Measurements from ENCODE around the gene BRPF3. TPM values are rescaled to one million over a fixed set of nuclear protein-coding genes. Genes with fewer than 3 reads are reported as not detected.
"Not testable (repeated sequence)": the region's sequence is repeated elsewhere in the genome, so short reads cannot be mapped to it uniquely, and the experiment has no call there.

The BRPF3 gene
- total RNA-seq, 1 donor from 2014 or later: 13.4 TPM

DNA sequence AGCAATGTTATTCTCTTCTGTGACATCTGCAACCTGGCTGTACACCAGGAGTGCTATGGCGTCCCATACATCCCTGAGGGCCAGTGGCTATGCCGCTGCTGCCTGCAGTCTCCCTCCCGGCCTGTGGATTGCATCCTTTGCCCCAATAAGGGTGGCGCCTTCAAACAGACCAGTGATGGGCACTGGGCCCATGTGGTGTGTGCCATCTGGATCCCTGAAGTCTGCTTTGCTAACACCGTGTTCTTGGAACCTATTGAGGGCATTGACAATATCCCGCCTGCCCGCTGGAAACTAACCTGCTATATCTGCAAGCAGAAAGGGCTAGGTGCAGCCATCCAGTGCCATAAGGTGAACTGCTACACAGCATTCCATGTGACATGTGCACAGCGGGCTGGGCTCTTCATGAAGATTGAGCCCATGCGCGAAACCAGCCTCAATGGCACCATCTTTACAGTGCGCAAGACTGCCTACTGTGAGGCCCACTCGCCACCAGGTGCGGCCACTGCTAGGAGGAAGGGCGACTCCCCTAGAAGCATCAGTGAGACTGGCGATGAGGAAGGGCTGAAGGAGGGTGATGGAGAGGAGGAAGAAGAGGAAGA is 4.6 kb downstream of the BRPF3 start:
- no peak for DNase-seq

- DNase-seq: no peak
Observed at GRCh38 chr6:36201612-36202011, 5.1 kb downstream of the BRPF3 start.

DNA sequence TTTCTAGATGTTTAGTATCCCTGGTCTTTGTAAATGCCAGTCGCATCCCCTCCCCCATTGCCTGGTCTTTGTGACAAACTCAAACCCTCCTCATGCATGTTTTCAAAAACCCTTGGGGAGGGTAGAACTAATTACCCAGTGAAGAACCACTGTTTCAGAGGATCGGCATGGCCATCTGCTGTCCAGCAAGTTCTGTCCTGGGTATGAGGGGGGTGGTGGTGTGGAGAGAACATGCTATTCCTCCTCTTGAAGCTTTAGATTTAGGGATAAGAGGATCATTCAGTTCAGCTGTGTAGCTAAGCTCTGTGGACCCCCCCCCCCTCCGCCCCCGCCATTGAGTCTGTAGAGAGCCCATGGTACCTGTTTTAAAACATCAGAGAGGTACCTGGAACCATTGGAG is 5.6 kb downstream of the BRPF3 start:
- no peak for DNase-seq

DNA sequence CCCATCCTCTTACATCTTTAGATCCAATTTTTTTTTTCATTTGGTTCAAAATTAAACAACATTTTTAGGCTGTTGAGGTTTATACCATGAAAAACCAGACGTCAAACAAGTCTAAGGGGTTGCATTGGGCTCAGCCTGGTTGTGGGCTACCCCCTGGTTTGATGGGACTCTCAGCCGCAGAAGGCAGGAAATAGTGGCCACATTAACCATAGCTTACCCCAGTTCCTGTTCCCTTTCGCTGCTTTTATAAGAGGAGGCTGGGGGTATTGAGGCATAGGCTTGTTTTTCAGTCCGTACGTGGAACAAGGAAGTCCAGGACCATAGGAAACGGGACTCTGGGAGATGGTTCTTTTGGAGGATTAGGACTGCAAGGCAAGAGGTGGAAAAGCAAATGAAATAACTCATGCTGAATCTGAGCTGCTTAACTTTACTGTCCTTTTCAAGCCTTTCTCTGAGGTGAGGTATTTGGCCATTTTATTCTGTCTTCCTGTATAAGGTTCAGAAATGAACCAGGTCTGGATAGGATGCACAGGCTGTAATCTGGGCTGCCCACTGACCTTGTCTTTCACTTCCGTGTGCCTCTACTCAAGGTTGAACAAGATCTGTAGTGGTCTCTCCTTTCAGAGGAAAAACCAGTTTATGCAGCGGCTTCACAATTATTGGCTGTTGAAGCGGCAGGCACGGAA is 7.7 kb downstream of the BRPF3 start:
- DNase-seq: no peak

GRCh38 chr6:36207155-36207554 is 10.6 kb downstream of the BRPF3 start:
- DNase-seq: no peak

GRCh38 chr6:36209606-36210005 is 13.1 kb downstream of the BRPF3 start:
- DNase-seq: no peak

- DNase-seq: no peak
Observed at GRCh38 chr6:36210182-36210581, 13.6 kb downstream of the BRPF3 start.

- no peak for DNase-seq
Observed at GRCh38 chr6:36210886-36211595, 14.5 kb downstream of the BRPF3 start.

DNA sequence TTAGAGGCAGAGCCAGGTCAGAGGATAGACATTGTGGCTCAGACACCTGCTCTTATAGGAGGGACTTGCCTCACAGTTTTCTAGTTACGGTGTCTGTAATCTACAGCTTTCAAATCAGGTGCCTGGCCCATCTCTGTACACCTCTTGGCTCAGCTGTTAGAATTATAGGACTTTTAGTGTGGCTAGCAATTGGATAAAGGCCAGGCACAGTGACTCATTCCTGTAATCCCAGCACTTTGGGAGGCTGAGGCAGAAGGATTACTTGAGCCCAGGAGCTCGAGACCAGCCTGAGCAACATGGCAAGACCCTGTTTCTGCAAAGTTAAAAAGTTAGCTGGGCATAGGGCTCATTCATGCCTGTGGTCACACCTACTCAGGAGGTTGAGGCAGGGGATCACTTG is 20.0 kb downstream of the BRPF3 start:
- DNase-seq: no peak

DNA sequence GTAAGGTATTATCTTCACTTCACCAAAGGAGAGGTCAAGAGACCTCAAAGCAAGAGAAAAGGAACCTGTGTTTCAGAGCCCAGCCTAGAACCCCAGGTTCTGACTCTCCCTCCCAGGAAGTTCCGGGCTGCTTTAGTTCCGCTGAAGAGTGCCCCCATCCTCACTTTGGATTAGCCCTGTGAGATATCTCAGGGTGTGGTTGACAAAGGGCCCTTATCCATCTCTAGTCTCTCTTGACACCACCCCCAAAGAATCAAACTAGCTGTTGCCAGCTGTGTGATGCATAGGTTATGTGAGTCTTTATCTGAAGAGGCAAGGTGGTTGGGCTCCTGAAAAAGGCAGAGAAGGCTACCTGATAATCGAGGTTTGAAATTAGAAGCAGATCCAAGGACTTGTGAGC is 20.6 kb downstream of the BRPF3 start:
- DNase-seq: no peak

DNA sequence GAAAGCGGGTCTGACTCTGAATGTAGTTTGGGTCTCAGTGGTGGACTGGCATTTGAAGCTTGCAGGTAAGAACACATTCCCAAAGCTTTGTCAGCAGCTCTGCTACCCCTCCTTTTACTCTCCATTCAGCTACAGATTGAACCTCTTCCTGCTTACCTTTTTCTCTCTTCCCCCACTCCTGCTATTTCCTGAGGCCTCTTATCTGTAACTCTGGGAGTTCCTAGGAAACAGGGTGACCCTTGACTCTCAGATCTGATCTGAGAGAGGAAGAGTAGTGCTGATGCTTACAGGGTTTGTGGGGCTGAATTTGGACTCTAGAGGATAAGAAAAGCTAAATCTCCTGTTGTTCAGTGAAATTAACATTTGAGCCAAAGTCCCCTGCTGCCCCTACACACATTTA is 21.4 kb downstream of the BRPF3 start:
- no peak for DNase-seq

DNA sequence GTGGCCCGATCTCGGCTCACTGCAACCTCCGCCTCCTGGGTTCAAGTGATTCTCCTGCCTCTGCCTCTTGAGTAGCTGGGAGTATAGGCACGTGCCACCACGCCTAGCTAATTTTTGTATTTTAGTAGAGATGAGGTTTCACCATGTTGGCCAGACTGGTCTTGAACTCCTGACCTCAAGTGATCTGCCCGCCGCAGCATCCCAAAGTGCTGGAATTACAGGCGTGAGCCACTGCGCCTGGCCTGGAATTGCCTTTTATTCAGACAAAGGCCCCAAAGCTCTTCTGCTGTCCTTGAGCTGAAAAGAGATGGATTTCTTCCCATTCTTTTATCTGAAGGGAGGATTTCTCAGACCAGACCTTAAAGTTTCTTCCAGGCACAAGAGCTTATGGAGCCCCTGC is 22.0 kb downstream of the BRPF3 start:
- DNase-seq: not testable (repeated sequence)

DNA sequence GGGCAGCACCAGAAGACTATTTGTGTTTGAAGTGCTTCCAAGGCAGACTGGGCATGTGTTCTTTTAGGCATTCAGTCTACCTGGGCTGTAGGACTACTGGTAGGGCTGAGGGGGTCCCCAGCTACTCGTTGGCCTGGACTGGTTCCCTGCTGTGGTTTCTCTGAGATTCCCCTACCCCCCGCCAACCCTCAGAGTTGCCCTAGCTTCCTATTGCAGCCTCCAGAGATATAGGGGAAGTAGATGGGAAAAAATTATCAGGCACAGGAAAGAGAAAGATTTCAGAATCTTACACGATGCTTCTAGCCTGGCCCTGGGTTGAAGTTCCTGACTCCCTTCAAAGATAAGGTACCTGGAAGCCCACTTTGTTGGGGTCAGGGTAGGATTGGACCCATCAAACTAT is 22.5 kb downstream of the BRPF3 start:
- no peak for DNase-seq

- no peak for DNase-seq
Observed at GRCh38 chr6:36220226-36220625, 23.7 kb downstream of the BRPF3 start.

DNA sequence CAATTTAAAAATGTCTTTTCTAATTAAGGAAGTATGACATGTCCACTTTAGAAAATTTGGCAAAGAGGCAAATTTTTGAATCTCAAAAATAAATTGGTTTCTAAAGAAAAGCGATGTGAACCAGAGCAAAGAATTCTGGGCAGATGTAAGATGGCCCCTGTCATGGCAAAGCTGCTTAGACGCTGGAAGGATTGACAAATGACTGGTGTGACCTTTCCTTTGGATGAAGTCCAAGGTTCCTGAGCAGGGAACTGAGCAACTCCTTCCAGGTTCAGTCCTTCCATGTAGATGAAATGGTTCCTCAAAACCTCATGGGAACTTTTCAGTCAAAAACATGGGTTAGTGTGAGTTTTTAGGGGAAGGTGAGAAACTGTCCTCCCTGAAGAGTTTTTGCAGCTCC is 25.1 kb downstream of the BRPF3 start:
- no peak for DNase-seq

DNA sequence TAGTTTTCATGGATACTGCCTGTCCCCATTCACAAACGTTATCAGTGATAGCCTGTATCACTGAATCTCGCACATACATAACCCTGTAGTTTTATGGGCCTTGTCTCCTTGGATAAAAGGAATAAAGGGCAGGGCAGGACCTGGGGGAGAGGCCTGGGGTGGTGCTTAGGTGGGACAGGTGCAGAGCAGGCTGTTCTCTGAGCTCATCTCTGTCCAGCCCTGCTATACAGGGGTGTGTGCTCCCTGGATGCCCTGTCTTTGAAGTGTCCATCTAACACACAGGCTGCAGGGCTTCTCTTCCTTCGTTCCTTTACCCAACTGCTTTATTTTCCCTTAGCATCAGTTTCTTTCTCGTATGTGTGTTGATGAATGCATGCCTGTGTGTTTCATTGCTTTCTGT is 26.4 kb downstream of the BRPF3 start:
- DNase-seq: no peak

GRCh38 chr6:36223706-36224105 is 27.2 kb downstream of the BRPF3 start:
- DNase-seq: no peak

- no peak for DNase-seq
Observed at GRCh38 chr6:36224918-36225461, 28.4 kb downstream of the BRPF3 start.

GRCh38 chr6:36226438-36227047 is 30.0 kb downstream of the BRPF3 start:
- no peak for DNase-seq

DNA sequence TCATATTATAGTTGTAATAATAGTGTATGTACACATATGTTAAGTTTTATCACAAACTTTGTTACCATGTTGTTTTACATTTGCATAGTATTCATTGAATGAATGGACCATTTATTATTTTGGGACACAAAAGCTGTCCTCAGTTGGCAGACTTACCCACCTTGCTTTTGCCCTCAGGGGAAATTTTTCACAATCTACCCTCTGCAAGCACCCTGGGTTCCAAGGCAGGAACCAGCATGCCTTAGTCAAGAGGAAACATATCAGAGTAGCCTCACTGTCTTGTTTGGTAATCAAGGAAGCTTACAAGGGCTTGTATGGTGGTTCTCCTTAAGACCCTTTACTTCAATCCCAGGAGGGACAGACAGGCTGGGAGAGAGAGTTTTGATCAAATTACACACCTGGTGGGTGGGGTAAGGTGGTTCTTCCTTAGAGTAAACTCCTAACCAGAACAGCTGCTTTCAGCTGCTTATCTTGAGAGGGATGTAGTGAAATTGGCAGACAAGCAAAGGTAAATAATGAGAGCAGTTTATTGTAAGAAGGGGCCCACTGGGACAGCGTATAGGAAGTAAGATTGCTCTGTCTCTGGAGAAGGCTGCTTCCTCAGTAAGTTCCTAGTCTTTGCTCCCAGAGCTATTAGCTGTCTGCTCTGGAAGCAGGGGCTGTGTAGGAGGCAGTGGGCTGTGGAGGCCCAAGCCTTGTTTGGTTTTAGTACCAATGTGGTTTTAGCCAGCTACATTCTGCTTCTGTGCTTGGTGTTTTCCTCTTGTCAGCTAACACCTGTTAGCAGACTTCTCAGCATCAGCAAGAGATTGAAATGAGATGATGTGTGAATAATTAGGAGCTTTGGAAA is 31.1 kb downstream of the BRPF3 start:
- DNase-seq: peak; percentile 4

DNA sequence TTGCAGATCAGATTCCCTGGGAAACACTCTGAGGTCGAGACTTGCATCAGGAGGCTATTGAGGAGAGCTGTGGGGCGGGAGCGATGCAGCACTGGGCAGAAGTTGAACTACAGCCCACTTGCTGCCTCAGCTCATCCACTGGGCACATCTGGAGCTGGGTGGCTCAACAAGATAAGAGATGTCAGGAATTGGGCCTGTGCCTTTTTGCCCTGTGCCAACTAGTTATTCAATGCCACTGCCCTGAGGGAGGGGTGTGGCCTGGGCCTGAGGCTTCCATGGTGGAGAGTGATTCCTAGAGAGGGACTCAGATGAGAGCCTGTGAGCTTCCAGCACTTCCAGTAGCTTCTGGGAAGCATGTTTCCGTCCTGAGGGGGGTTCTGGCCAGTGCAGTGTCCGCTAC is 32.7 kb downstream of the BRPF3 start:
- no peak for DNase-seq

- DNase-seq: no peak
Observed at GRCh38 chr6:36230371-36230770, 33.8 kb downstream of the BRPF3 start.

Measured in tongue (tissue), 2 donors.